GM18861 (cell line): ENCODE data around the gene PSMA5.

Source experiments
- ATAC-seq: cut with Tn5 transposase; IDR thresholded peaks from one replicate; pipeline ENCODE4 v1.9.1; 2021; ENCODE audit not compliant: unreplicated experiment

PSMA5 gene

DNA sequence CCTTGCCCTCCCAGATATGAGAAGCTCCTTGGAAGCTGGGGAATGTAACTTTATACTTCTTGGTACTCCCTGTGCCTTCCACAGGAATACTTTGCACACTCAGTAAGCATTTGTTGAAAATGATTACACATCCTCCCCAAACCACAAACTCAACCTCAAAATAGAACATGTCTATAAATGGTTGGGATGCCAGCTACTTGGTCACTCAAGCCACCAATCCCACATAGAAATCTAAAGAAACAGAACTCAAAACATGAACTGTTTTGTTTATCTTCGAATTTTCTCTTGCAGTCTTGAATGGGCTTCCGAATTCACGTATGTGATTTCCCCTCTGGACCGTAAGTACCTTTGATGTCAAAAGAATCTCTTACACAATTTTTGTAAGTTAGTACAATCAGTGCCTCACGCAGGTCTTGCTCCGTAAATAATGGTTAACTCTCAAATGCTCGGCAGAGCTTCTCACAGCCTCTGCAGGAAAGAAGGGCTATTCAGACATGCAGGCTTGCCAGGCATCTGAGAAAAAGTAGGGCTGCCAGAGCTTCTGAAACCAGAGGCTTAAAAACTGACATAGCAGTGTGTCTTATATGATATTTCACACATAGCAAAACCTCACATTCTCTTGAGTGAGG lies 55.4 kb downstream of the PSMA5 start:
- ATAC-seq: no peak

DNA sequence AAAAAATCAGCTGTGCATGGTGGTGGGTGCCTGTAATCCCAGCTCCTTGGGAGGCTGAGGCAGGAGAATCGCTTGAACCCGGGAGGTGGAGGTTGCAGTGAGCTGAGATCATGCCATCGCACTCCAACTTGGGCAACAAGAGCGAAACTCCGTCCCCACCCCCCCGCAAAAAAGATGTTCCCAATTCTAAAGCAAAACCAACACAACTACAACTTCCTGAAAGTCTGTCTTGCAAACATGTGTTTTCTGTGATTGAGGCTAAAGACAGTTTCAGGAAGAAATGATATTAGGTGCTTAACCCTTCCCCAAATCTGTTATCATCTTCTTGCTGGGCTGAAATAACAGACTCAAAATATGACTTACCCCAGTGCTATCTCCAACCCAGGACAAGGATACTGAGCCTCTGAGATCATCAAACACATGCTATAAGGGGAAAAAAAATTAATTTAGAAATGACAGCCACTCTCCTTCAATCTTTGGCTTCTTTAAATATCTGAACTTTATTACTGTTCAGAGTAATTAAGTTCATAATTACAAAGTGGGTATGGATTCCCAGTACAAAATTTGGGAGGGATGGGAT lies 57.0 kb downstream of the PSMA5 start:
- no peak for ATAC-seq

DNA sequence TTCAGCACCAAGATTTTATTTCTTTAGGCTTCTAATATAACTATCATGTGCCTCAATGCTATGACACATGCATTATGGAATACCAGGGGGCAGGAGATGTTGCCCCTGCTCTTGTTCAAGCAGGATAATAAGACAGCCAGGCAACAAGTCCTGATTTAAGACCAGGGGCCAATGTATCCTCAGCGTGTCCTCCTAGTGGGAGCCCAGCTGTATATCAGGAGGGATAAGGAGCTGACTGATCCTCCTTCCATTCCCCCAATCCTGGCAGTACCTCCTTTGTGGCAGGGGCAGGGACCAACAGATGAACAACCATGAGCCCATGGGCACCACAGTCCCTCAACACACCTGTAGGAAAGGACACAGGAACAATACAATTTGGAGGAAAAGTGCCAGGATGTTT lies 57.8 kb downstream of the PSMA5 start:
- no peak for ATAC-seq

DNA sequence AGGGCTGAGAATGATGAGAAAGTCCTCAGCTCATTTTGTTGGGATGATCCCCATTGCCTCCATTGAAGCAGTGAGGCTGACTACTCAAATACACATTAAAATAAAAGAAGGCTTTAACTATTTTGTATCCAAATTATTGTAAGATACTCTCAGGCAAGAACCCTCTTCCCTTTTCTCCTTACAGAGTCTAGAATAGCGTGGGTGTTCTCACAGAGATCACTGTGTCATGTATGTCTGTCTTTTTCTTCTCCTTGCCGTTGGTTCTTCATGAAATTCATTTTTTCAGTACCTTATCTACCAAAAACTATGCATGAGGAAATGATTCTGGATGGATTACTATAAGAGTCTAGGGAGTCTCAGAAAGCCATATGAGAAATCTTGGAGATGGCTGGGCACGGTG lies 58.6 kb downstream of the PSMA5 start:
- ATAC-seq: no peak

DNA sequence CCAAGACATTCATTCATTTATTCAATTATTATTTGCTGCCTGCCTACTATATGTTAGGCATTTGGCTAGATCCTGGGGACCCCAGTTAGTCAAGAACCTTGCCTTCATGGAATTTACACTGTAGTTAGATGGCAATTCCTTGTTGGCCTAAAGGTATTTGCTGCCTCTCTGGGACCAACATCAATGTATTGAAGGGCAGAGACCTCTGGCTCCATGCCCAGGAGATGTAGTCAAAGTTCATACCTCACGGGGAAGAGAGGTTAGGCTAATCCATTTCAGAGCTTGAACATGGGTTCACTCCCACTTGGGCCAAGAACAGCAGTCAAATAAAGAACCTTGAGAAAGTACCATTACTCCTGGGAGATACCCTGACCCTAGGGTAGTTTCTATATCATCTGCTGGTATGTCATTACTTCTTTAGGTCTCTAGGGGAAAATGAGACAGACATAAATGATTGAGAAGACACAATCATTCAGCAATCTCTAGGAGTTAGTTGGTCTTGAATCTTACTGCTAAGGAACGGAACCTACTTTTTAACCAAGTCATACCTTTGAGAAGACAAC lies 60.5 kb downstream of the PSMA5 start:
- no peak for ATAC-seq

DNA sequence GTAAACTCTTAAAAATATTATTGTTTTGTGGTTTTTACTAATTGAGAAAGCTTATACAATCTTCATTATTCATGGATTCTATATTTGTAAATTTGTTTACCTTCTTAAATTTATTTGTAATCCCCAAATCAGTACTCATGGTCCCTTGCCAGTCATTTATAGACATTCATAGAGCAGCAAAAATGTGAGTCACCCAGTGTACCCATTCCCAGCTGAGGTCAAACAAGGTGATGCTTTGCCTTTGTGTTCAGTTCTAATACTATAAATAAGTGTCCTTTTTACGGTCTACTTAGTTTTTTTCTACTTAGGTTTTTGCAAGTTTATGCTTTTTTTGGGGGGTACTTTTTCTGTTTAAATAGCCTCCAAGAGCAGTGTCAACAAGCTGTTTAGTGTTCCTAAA lies 64.6 kb downstream of the PSMA5 start:
- ATAC-seq: no peak

DNA sequence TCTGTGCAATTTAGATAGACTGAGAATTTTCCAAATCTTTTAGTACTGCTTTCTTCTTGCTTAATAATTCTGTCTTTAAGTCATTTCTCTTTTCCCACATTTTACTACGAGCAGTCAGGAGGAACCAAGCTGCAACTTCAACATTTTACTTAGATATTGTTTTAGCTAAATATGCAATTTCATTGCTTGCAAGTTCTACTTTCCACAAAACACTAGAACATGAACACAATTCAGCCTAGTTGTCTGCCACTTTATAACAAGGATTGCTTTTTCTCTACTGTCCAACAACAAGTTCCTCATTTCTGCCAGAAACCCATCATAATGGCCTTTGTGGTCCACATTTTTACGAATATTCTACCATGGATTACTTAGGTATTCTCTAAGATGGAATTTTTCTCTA lies 65.2 kb downstream of the PSMA5 start:
- no peak for ATAC-seq

DNA sequence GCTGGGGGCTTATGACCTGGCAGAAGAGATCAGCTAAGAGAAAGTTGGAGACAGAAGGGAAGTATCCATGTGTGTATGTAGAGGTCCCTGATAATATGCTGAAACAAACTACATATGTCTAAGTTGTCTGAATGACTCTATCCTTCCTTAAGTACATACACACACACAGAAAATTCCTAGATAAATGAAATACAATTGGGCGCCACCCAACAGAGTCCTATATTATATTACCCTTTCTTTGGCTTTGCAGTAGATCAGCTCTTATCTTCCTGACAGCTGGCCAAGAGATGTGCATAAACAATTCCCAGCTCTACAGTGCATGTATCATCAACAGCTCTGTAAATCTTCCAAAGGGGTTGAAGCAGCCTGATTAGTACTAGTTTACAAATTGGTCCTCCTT lies 68.6 kb downstream of the PSMA5 start:
- ATAC-seq: no peak

DNA sequence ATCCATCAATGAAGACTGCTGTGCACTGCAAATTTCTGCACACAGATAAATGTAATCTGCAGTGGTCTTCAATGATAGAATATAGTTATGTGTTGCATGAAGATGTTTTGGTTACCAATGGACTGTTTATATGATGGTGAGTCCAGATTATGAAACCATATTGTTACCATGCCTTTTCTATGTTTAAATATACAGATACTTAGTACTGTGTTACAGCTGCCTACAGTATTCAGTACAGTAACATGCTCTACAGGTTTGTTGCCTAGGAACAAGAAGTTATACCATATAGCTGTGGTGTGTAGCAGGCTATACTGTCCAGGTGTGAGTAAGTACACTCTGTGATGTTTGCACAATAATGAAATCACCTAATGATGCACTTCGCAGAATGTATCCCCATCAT lies 69.3 kb downstream of the PSMA5 start:
- no peak for ATAC-seq

DNA sequence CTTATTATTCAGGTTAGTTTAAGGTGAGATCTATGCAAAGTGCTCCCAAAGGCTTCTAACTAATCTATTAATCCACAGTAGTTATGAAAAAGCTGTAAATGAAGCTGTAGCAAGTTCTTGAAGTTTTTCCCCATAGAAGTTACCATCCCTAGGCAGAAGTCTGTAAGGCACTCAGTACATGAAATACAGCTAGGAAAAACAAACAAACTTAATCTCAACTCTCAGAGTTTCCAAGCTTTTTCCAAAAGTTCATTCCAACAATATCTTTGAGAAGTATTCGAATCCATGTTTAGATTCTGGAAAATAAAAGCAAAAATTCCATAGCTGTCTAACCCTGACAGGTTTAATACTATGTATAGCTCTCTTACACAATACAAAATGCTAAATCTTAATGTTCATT lies 69.7 kb downstream of the PSMA5 start:
- no peak for ATAC-seq

DNA sequence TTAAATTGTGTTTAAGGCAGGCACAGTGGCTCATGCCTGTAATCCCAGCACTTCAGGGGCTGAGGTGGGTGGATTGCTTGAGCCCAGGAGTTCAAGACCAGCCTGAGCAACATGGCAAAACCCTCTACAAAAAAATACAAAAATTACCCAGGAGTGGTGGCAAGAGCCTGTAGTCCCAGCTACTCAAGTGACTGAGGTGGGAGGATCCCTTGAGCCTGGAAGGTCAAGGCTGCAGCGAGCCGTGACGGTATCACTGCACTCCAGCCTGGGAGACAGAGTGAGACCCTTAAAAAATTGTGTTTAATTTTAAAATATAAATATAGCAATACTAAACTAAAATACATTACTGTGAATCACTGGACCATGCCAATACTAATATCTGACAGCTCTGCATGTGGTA lies 71.3 kb downstream of the PSMA5 start:
- ATAC-seq: no peak

DNA sequence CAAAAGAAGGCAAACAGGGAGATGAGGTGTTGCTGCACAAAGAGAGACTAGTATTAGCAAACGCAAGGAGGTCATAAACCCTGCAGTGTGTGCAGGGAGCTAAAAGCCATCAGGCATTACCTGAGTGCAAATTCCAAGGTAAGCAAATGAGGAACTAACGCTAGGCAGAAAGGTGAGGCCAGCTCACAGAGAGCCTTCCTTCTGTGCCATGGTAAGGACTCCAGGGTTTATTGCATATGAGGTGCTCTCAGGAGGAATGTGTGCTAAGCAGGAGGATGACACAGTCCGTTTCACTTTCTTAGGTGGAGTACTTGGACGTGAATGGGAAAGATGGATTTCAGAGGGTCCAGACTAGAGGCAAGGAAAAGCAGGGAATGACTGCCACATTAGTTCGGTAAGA lies 74.8 kb downstream of the PSMA5 start:
- ATAC-seq: no peak

DNA sequence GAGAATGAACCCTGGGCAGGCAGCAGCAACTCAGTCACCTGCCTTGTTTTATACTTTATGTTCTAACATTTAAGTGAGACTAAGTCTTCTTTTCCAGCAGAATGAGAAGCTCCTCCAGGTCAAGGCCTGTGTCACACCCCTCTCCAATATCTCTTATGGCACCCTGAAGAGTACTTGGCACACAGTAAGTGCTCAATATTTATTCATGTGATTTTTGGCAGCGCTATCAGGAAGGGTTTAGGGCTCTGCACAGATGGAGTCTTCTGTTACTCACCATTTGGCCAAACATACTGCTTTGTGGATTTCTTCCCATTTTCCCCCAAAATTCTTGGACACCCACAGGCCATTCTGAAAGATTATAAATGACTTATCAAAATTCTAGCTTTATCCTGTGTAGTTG lies 75.6 kb downstream of the PSMA5 start:
- no peak for ATAC-seq

DNA sequence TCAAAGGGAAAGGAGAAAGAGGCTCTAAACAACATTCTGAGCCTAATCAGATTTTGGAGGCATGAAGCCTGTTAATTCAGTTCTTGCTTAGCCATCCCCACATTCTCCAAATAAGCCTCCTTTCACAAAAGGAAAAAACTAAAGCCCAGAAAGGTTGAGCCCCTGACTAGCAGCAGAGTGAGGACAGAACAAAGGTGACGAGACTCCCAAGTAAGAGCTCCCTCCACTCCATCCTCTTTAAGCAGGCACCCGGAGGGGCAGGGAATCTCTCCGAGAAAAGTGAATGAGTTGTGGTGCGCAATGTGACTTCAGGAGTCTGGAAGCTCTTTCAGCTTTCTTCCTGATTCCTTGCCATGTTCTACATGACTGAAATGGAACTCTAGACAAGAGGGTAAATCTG lies 76.1 kb downstream of the PSMA5 start:
- no peak for ATAC-seq
